HepG2 (cell line): ENCODE measurements around the gene EMP2. TPM values are rescaled to one million over a fixed set of nuclear protein-coding genes. Genes with fewer than 3 reads are reported as not detected.

Experiments used
- BCL6 ChIP-seq: IDR thresholded peaks from 2 replicates; pipeline ENCODE4 v1.6.1; 2016; ENCODE audit warnings: missing genetic modification reagents, missing compliant biosample characterization
- CAMTA2 ChIP-seq: sonication (generic); formaldehyde crosslinking; IDR thresholded peaks from 2 replicates; pipeline ENCODE4 v1.4.0; 2020; ENCODE audit warnings: mild to moderate bottlenecking, missing genetic modification reagents, borderline replicate concordance
- CBX1 ChIP-seq: IDR thresholded peaks from one replicate; pipeline ENCODE4 v1.6.1; 2016; ENCODE audit warnings: antibody characterized with exemption, low read depth
- CHD2 ChIP-seq: IDR thresholded peaks from 2 replicates; pipeline ENCODE4 v1.6.1; 2011; ENCODE audit warnings: low read depth, low read length, improper control_type of control experiment
- GPN1 ChIP-seq: sonication (generic); formaldehyde crosslinking; IDR thresholded peaks from 2 replicates; pipeline ENCODE4 v1.5.1; 2020; ENCODE audit warnings: missing genetic modification reagents, borderline replicate concordance
- KDM6A ChIP-seq: IDR thresholded peaks from 2 replicates; pipeline ENCODE4 v1.6.1; 2016; ENCODE audit warnings: low read depth
- MAX ChIP-seq: IDR thresholded peaks from 2 replicates; pipeline ENCODE4 v1.6.1; 2012; ENCODE audit warnings: inconsistent platforms
- MBNL3 ChIP-seq: fragments of 250-450 bp; sonication (Bioruptor Pico); conservative IDR thresholded peaks from 2 replicates; pipeline ENCODE4 v1.8.0; 2022; ENCODE audit warnings: mild to moderate bottlenecking, inconsistent platforms
- MEIS2 ChIP-seq: sonication (generic); formaldehyde crosslinking; IDR thresholded peaks from 2 replicates; pipeline ENCODE4 v1.9.0; 2021; ENCODE audit warnings: mild to moderate bottlenecking, missing genetic modification reagents
- PAX8 ChIP-seq: sonication (generic); formaldehyde crosslinking; IDR thresholded peaks from 2 replicates; pipeline ENCODE4 v1.8.0; 2022; ENCODE audit warnings: mild to moderate bottlenecking, missing genetic modification reagents, borderline replicate concordance
- PCBP1 ChIP-seq: fragments of 200-400 bp; formaldehyde crosslinking; IDR thresholded peaks from 2 replicates; pipeline ENCODE4 v1.6.1; 2017; ENCODE audit warnings: mild to moderate bottlenecking, low read depth, low read length, borderline replicate concordance
- PHF5A ChIP-seq: IDR thresholded peaks from one replicate; pipeline ENCODE4 v1.6.1; 2018; ENCODE audit warnings: low read depth, missing genetic modification reagents; ENCODE audit not compliant: unreplicated experiment
- PLRG1 ChIP-seq: fragments of 450-650 bp; conservative IDR thresholded peaks from 2 replicates; pipeline ENCODE4 v1.6.1; 2016
- RNF219 ChIP-seq: sonication (generic); formaldehyde crosslinking; IDR thresholded peaks from 2 replicates; pipeline ENCODE4 v1.5.0; 2020; ENCODE audit warnings: mild to moderate bottlenecking, missing genetic modification reagents
- TARDBP ChIP-seq: sonication (generic); formaldehyde crosslinking; IDR thresholded peaks from 2 replicates; pipeline ENCODE4 v1.8.0; 2022; ENCODE audit warnings: mild to moderate bottlenecking, missing genetic modification reagents
- YY1 ChIP-seq: IDR thresholded peaks from 2 replicates; pipeline ENCODE4 v1.6.1; 2011; ENCODE audit warnings: low read length, low read depth, moderate library complexity, mild to moderate bottlenecking; ENCODE audit not compliant: insufficient read depth, insufficient replicate concordance
- ZNF280D ChIP-seq: sonication (generic); formaldehyde crosslinking; IDR thresholded peaks from 2 replicates; pipeline ENCODE4 v1.5.1; 2020; ENCODE audit warnings: mild to moderate bottlenecking, missing genetic modification reagents
- ZNF3 ChIP-seq: IDR thresholded peaks from 2 replicates; pipeline ENCODE4 v1.7.0; 2017; ENCODE audit warnings: inconsistent platforms
- ZNF331 ChIP-seq: sonication (generic); formaldehyde crosslinking; IDR thresholded peaks from 2 replicates; pipeline ENCODE4 v1.4.0; 2020; ENCODE audit warnings: missing genetic modification reagents
- ZNF44 ChIP-seq: sonication (generic); formaldehyde crosslinking; IDR thresholded peaks from 2 replicates; pipeline ENCODE4 v1.5.1; 2020; ENCODE audit warnings: mild to moderate bottlenecking, missing genetic modification reagents
- ZNF570 ChIP-seq: sonication (generic); formaldehyde crosslinking; IDR thresholded peaks from 2 replicates; pipeline ENCODE4 v1.4.0; 2020; ENCODE audit warnings: mild to moderate bottlenecking, missing genetic modification reagents, borderline replicate concordance
- ZNF574 ChIP-seq: sonication (generic); formaldehyde crosslinking; IDR thresholded peaks from 2 replicates; pipeline ENCODE4 v1.4.0; 2020; ENCODE audit warnings: missing genetic modification reagents
- ZNF577 ChIP-seq: sonication (generic); formaldehyde crosslinking; IDR thresholded peaks from 2 replicates; pipeline ENCODE4 v1.4.0; 2020; ENCODE audit warnings: mild to moderate bottlenecking, low read depth, missing genetic modification reagents, borderline replicate concordance
- ZNF746 ChIP-seq: sonication (generic); formaldehyde crosslinking; IDR thresholded peaks from 2 replicates; pipeline ENCODE4 v1.8.0; 2022; ENCODE audit warnings: mild to moderate bottlenecking, missing genetic modification reagents
- ZNF768 ChIP-seq: sonication (generic); formaldehyde crosslinking; IDR thresholded peaks from 2 replicates; pipeline ENCODE4 v1.4.0; 2020; ENCODE audit warnings: missing genetic modification reagents
- polyA plus RNA-seq, 8 experiments: library from polyadenylated mRNA; depleted of rRNA in 3 of 8; stranded (reverse) in 7 of 8; unstranded in 1 of 8; fragments of >200 nt; fragmentation: Illumina TruSeq in 4 of 8; extraction: Trizol in 4 of 8; gene quantifications; 2 replicates each; pipeline versions ENCODE4 v1.2.1 to v1.2.3, GENCODE V29; 2011 to 2016; ENCODE audit warnings: low read depth in 4 of 8, missing spikeins in 1 of 8, mixed read lengths in 1 of 8; ENCODE audit not compliant: insufficient read depth in 1 of 8
- total RNA-seq, 5 experiments: library from RNA; depleted of rRNA; stranded (reverse); fragments of >200 nt; fragmentation: Illumina TruSeq; extraction: Trizol; gene quantifications; 2 replicates each; pipeline ENCODE4 v1.2.3, GENCODE V29; 2016; ENCODE audit warnings: low read depth in 1 of 5

The EMP2 gene
- total and polyA plus RNA-seq, 2 of the 13 experiments (the other 11 are each of a cell fraction or from before 2014, with no cell fraction given) = 24.6 to 91.2 TPM

- TF ChIP-seq PLRG1 (no peak), PAX8 (CRISPR knock-in tag) (no peak), ZNF570 (CRISPR knock-in tag) (no peak), ZNF44 (CRISPR knock-in tag) (no peak), MAX (peak; percentile 34; the same call in 1 of the 2 replicates), KDM6A (CRISPR knock-in tag) (no peak), MBNL3 (CRISPR knock-in tag) (no peak), ZNF3 (CRISPR knock-in tag) (no peak), BCL6 (peak; percentile 35; the same call in 1 of the 2 replicates), RNF219 (no peak), ZNF574 (CRISPR knock-in tag) (peak; percentile 40; the same call in 1 of the 2 replicates), GPN1 (no peak), CAMTA2 (CRISPR knock-in tag) (no peak), CBX1 (no peak), ZNF280D (peak; percentile 79; the same call in 1 of the 2 replicates), MEIS2 (CRISPR knock-in tag) (no peak), PHF5A (CRISPR knock-in tag) (peak; percentile 57), YY1 (no peak), ZNF331 (CRISPR knock-in tag) (0 out of 2 replicates have a peak, but pooled peaks have one; percentile 52), ZNF577 (no peak), CHD2 (no peak), PCBP1 (no peak), ZNF746 (no peak), TARDBP (CRISPR knock-in tag) (0 out of 2 replicates have a peak, but pooled peaks have one; percentile 54), ZNF768 (CRISPR knock-in tag) (no peak)
These were observed 70.8 kb downstream of the EMP2 start (continued) for GRCh38 chr16:10509534-10510025.
